Endothelial cell of umbilical vein (primary cell): ENCODE data around the gene ATP6V1G3. TPM values are rescaled to one million over a fixed set of nuclear protein-coding genes. Genes with fewer than 3 reads are reported as not detected.

ENCODE experiments used
- BruUV-seq: library from RNA; stranded (reverse); fragments of 400-500 nt; replicated peaks from 2 replicates; lab custom pipeline; 2021; lab: Mats Ljungman, UMichigan
- CTCF ChIA-PET: fragments of 300-600, 350-600 bp; sonication (Branson Sonifier 250); formaldehyde crosslinking; loops from one replicate; lab custom pipeline; 2021; ENCODE audit warnings: antibody characterized with exemption, inconsistent platforms; lab: Charles Lee
- POLR2A ChIA-PET: fragments of 300-600, 350-600 bp; sonication (Branson Sonifier 250); formaldehyde crosslinking; loops from one replicate; lab custom pipeline; 2021; ENCODE audit warnings: antibody characterized with exemption, inconsistent platforms; lab: Charles Lee
- DNase-seq: peaks from one replicate; pipeline ENCODE4 v3.0.0-alpha.2; 2011; ENCODE audit warnings: low read depth, low spot score
- FAIRE-seq: peaks from 2 replicates; lab custom pipeline; 2011; peaks lifted over from hg19 to GRCh38; lab: Jason Lieb, UNC
- H2AFZ ChIP-seq: 2 replicates; pipeline ENCODE4 v1.6.0; 2012; ENCODE audit warnings: low read depth, low read length, control low read depth, inconsistent platforms
- H3K27ac ChIP-seq: 2 replicates; pipeline ENCODE4 v1.5.1; 2011; ENCODE audit warnings: low read depth, mild to moderate bottlenecking, control low read depth, low read length, moderate library complexity; ENCODE audit not compliant: insufficient read depth
- H3K27me3 ChIP-seq, 2 experiments: 2 replicates each; pipeline versions ENCODE4 v1.6.0 to v1.6.1; 2011; ENCODE audit warnings: low read length in 2 of 2, mixed read lengths in 1 of 2; ENCODE audit not compliant: control insufficient read depth in 2 of 2, insufficient read depth in 2 of 2
- H3K36me3 ChIP-seq, 2 experiments: 2 replicates in 1 of 2; 3 replicates in 1 of 2; pipeline ENCODE4 v1.5.1; 2011; ENCODE audit warnings: low read length in 2 of 2, mild to moderate bottlenecking in 1 of 2, moderate library complexity in 1 of 2; ENCODE audit not compliant: control insufficient read depth in 2 of 2, insufficient read depth in 2 of 2; ENCODE audit errors: extremely low read depth in 1 of 2
- H3K4me1 ChIP-seq: 3 replicates; pipeline ENCODE4 v1.5.1; 2011; ENCODE audit warnings: mild to moderate bottlenecking, low read length; ENCODE audit not compliant: control insufficient read depth, insufficient read depth; ENCODE audit errors: extremely low read depth
- H3K4me2 ChIP-seq: 2 replicates; pipeline ENCODE4 v1.6.1; 2011; ENCODE audit warnings: low read length, control low read depth, mixed read lengths; ENCODE audit not compliant: insufficient read depth
- H3K4me3 ChIP-seq, 3 experiments: fragments of 200-600 bp in 1 of 3; sonication (generic), shearing (Covaris generic) in 1 of 3; replicated peaks in 1 of 3; 2 replicates each; pipeline ENCODE4 v1.5.1; 2011 to 2016; ENCODE audit warnings: control low read depth in 3 of 3, low read length in 3 of 3, mild to moderate bottlenecking in 2 of 3, inconsistent platforms in 1 of 3, low read depth in 1 of 3, moderate library complexity in 1 of 3; ENCODE audit not compliant: insufficient read depth in 1 of 3
- H3K79me2 ChIP-seq: 2 replicates; pipeline ENCODE4 v1.6.0; 2012; ENCODE audit warnings: low read length, inconsistent platforms; ENCODE audit not compliant: control insufficient read depth, insufficient read depth
- H3K9ac ChIP-seq: replicated peaks from 2 replicates; pipeline ENCODE3; 2011; ENCODE audit warnings: low read length, control low read depth; ENCODE audit not compliant: insufficient read depth; ENCODE audit errors: extremely low read depth
- H3K9me1 ChIP-seq: replicated peaks from 3 replicates; pipeline ENCODE4 v1.6.0; 2011; ENCODE audit warnings: mild to moderate bottlenecking, low read length; ENCODE audit not compliant: control insufficient read depth, insufficient read depth; ENCODE audit errors: extremely low read depth
- H3K9me3 ChIP-seq: replicated peaks from 2 replicates; pipeline ENCODE4 v1.5.1; 2012; ENCODE audit warnings: low read length, inconsistent platforms; ENCODE audit not compliant: control insufficient read depth, insufficient read depth
- H4K20me1 ChIP-seq: replicated peaks from 2 replicates; pipeline ENCODE3; 2011; ENCODE audit warnings: mild to moderate bottlenecking, low read length; ENCODE audit not compliant: control insufficient read depth, insufficient read depth; ENCODE audit errors: extremely low read depth
- CTCF ChIP-seq, 2 donors: IDR thresholded peaks; 1 replicate in 1 of 2; 2 replicates in 1 of 2; pipeline ENCODE4 v1.5.1; 2011; ENCODE audit warnings: low read length in 2 of 2, mild to moderate bottlenecking in 2 of 2, moderate library complexity in 2 of 2, control low read depth in 1 of 2, inconsistent platforms in 1 of 2, low read depth in 1 of 2; ENCODE audit not compliant: insufficient read depth in 1 of 2; ENCODE audit errors: extremely low read depth in 1 of 2
- EZH2 ChIP-seq: IDR thresholded peaks from 2 replicates; pipeline ENCODE4 v1.6.1; 2012; ENCODE audit warnings: borderline replicate concordance, low read depth, mild to moderate bottlenecking, moderate library complexity, low read length, inconsistent platforms; ENCODE audit not compliant: severe bottlenecking
- FOS ChIP-seq: IDR thresholded peaks from 2 replicates; pipeline ENCODE4 v1.6.1; 2011; ENCODE audit warnings: mild to moderate bottlenecking, low read length, moderate library complexity, borderline replicate concordance; ENCODE audit not compliant: insufficient read depth
- GATA2 ChIP-seq: IDR thresholded peaks from 2 replicates; pipeline ENCODE4 v1.7.0; 2011; ENCODE audit warnings: low read depth, mild to moderate bottlenecking, moderate library complexity, mixed read lengths, low read length; ENCODE audit not compliant: insufficient read length, insufficient read depth
- JUN ChIP-seq: IDR thresholded peaks from 2 replicates; pipeline ENCODE4 v1.6.1; 2011; ENCODE audit warnings: borderline replicate concordance, low read depth; ENCODE audit not compliant: insufficient read length, insufficient read depth
- MAX ChIP-seq: IDR thresholded peaks from 2 replicates; pipeline ENCODE4 v1.6.1; 2011; ENCODE audit not compliant: insufficient read depth, insufficient read length
- MYC ChIP-seq: IDR thresholded peaks from one replicate; pipeline ENCODE4 v1.6.1; 2011; ENCODE audit warnings: mild to moderate bottlenecking, low read depth, low read length
- POLR2A ChIP-seq: IDR thresholded peaks from 2 replicates; pipeline ENCODE4 v1.6.1; 2012; ENCODE audit warnings: low read depth, mild to moderate bottlenecking, control low read depth, low read length
- POLR2AphosphoS5 ChIP-seq: IDR thresholded peaks from 2 replicates; pipeline ENCODE4 v1.6.1; 2012; ENCODE audit warnings: low read depth, mild to moderate bottlenecking, control low read depth, low read length, moderate library complexity; ENCODE audit not compliant: insufficient read depth
- dilution Hi-C: fragments of 300-500 bp; cut with MboI; formaldehyde crosslinking; loops from one replicate; pipeline ENCODE4 v1.15.0; 2019; ENCODE audit warnings: low sequenced_read_pairs; ENCODE audit not compliant: extremely low pct_ligation_motif_present
- intact Hi-C: fragments of 100-400 bp; cut with micrococcal nuclease; formaldehyde crosslinking; loops from one replicate; pipeline ENCODE4 v1.10.0; 2022
- polyA plus RNA-seq, 4 experiments: library from polyadenylated mRNA; depleted of rRNA in 3 of 4; stranded (reverse) in 3 of 4; unstranded in 1 of 4; fragments of >200 nt; gene quantifications; 2 replicates each; pipeline versions ENCODE4 v1.2.1 to v1.2.3, GENCODE V29; 2011 to 2012; ENCODE audit warnings: missing spikeins in 1 of 4
- total RNA-seq: library from RNA; stranded (reverse); gene quantifications from 2 replicates; pipeline ENCODE4 v1.2.3, GENCODE V29; 2021

ATP6V1G3 gene
- total and polyA plus RNA-seq, 2 donors (not counting 3 experiments of a cell fraction or from before 2014, with no cell fraction given), result not detected

GRCh38 chr1:198483006-198483405 is 57.5 kb downstream of the ATP6V1G3 start:
- intact Hi-C loops (no loop called here), dilution Hi-C loops (no loop called here)
- FAIRE-seq (no peak), DNase-seq (no peak)
- no peak overlapping the region for H2AFZ ChIP-seq
- no peaks in the 10 kb centered on the region for H3K9me3 ChIP-seq
- ChIA-PET CTCF (no interaction called here), POLR2A (no interaction called here)
- H3K79me2 ChIP-seq, result no peaks in the 10 kb centered on the region
- no peaks in the 10 kb centered on the region for H3K4me1 ChIP-seq
- no peaks in the 10 kb centered on the region for H3K27me3 ChIP-seq
- no peak overlapping the region for H3K4me2 ChIP-seq
- no peaks in the 10 kb centered on the region for H4K20me1 ChIP-seq
- H3K4me3 ChIP-seq, result no peak overlapping the region
- no peaks in the 10 kb centered on the region for H3K36me3 ChIP-seq
- no peaks in the 10 kb centered on the region for H3K9me1 ChIP-seq
- H3K9ac ChIP-seq, result no peak overlapping the region
- no peak overlapping the region for H3K27ac ChIP-seq
- no TSS peak for BruUV-seq
- TF ChIP-seq CTCF (IDR thresholded peaks at IDR 0.05; ENCODE audit: extremely low read depth in 1 of 2, insufficient read depth in 1 of 2, low read depth in 1 of 2, low read length in 2 of 2) (no peak), POLR2AphosphoS5 (no peak), EZH2 (no peak), MAX (no peak), GATA2 (no peak), JUN (no peak), POLR2A (no peak), FOS (no peak), MYC (no peak)
